Small intestine (tissue), 7 donors: ENCODE measurements around the gene YIF1A. TPM values are rescaled to one million over a fixed set of nuclear protein-coding genes. Genes with fewer than 3 reads are reported as not detected.
"Not testable (repeated sequence)": the region's sequence is repeated elsewhere in the genome, so short reads cannot be mapped to it uniquely, and the experiment has no call there.

Experiments used
- DNase-seq, 2 donors: peaks; one replicate each; pipeline versions ENCODE4 v3.0.0 to v3.0.0-alpha.2; 2013
- FAIRE-seq: peaks from 2 replicates; lab custom pipeline; 2012; peaks lifted over from hg19 to GRCh38; lab: Jason Lieb, UNC
- H3K27ac ChIP-seq, 3 donors: one replicate each; pipeline ENCODE4 v1.5.1; 2013; ENCODE audit warnings: low read length in 2 of 3, mild to moderate bottlenecking in 2 of 3, control low read depth in 1 of 3, inconsistent platforms in 1 of 3, low read depth in 1 of 3, moderate library complexity in 1 of 3
- H3K27me3 ChIP-seq, 3 donors: one replicate each; pipeline ENCODE4 v1.6.1; 2013; ENCODE audit warnings: low read length in 3 of 3, inconsistent platforms in 1 of 3; ENCODE audit not compliant: control insufficient read depth in 3 of 3, insufficient read depth in 3 of 3
- H3K36me3 ChIP-seq, 3 donors: one replicate each; pipeline ENCODE4 v1.6.1; 2013; ENCODE audit warnings: low read length in 3 of 3, inconsistent platforms in 1 of 3, low read depth in 1 of 3, mild to moderate bottlenecking in 1 of 3, moderate library complexity in 1 of 3; ENCODE audit not compliant: control insufficient read depth in 3 of 3, insufficient read depth in 2 of 3
- H3K4me1 ChIP-seq, 3 donors: one replicate each; pipeline ENCODE4 v1.6.1; 2013; ENCODE audit warnings: low read length in 2 of 3, inconsistent platforms in 1 of 3, low read depth in 1 of 3, mild to moderate bottlenecking in 1 of 3, moderate library complexity in 1 of 3; ENCODE audit not compliant: control insufficient read depth in 3 of 3, insufficient read depth in 2 of 3
- H3K4me3 ChIP-seq, 3 donors: one replicate each; pipeline ENCODE4 v1.5.1; 2013; ENCODE audit warnings: low read length in 3 of 3, control low read depth in 1 of 3, inconsistent platforms in 1 of 3, low read depth in 1 of 3, mild to moderate bottlenecking in 1 of 3, moderate library complexity in 1 of 3
- H3K9me3 ChIP-seq, 2 donors: one replicate each; pipeline ENCODE4 v1.6.1; 2013; ENCODE audit warnings: low read depth in 1 of 2, low read length in 1 of 2; ENCODE audit not compliant: control insufficient read depth in 2 of 2, insufficient read depth in 1 of 2
- WGBS, 3 donors: extraction: QIAGEN DNeasy Blood & Tissue Kit; methylation state at CpG; one replicate each; pipeline ENCODE4 v1.1.7; 2013; 5-methylcytosine and 5-hydroxymethylcytosine counted together
- polyA plus RNA-seq, 4 donors: library from polyadenylated mRNA; stranded (reverse) in 3 of 4; unstranded in 1 of 4; fragments of 200-250 nt in 3 of 4; fragments of 120-200 nt in 1 of 4; gene quantifications; one replicate each; pipeline versions ENCODE4 v1.2.1 to v1.2.3, GENCODE V29; 2013
- donor health status: healthy with polysubstance abuse.
- donor health status: control.
- donor health status: control.
- donor health status: Bipolar disorder and iron deficiency.
- donor health status: healthy.

Gene YIF1A
- polyA plus RNA-seq, 4 donors: 102 to 144 (median 135) TPM

DNA sequence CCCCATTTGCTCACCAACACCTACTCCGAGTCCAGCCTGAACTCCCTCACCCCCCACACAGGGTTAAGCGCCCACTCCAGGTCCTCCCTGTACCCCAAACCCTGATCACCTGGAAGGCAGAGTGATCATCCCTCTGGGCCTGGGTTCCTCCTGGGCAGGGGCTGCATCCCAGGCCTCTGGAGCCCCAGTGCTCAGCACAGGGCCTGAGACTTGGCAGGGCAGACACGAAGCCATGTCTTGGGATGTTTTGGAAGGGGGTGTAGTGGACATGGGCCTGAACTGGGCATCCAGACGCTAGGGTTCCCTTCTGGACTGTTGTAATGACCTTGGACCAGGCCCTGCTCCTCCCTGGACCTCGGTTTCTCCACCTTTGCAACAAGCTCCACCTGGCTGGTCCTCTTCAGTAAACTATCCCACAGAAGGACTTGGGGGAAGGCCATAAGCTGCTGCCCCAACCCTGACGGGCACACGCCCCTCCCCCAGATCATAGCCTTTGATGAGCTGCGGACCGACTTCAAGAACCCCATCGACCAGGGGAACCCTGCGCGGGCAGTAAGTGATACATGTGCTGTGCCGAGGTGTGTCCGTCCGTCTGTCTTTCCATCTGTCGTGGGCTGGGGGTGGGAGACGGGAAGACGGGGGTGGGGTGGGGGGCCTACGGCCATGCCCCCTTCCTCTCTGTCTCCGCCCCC, 7.0 kb downstream of the YIF1A start:
- peaks cover 0 to 14% (median 0%) of the 10 kb centered on the region in 3 donors for H3K27me3 ChIP-seq
- H3K4me1 ChIP-seq: peaks cover 0 to 14% (median 1%) of the 10 kb centered on the region in 3 donors
- peak overlapping the region in 1 of 3 donors; percentile 29 for H3K27ac ChIP-seq
- no peak overlapping the region for H3K4me3 ChIP-seq
- no peak for DNase-seq
- no peak for FAIRE-seq
- H3K9me3 ChIP-seq: no peaks in the 10 kb centered on the region
- WGBS, 3 donors: 14 to 25% (median 23%) methylated on average over 20 of the region's 20 CpGs
- peaks cover 0 to 50% (median 0%) of the 10 kb centered on the region in 3 donors for H3K36me3 ChIP-seq

GRCh38 chr11:66281001-66281400, 7.9 kb downstream of the YIF1A start:
- 83 to 88% (median 85%) methylated on average over 6 of the region's 6 CpGs for WGBS, 3 donors
- H3K4me1 ChIP-seq: peaks cover 0 to 10% (median 1%) of the 10 kb centered on the region in 3 donors
- no peak overlapping the region for H3K4me3 ChIP-seq
- no peaks in the 10 kb centered on the region for H3K9me3 ChIP-seq
- H3K27ac ChIP-seq: no peak overlapping the region
- H3K27me3 ChIP-seq: peaks cover 0 to 14% (median 0%) of the 10 kb centered on the region in 3 donors
- FAIRE-seq (no peak), DNase-seq (no peak)
- H3K36me3 ChIP-seq: peaks cover 3 to 50% (median 4%) of the 10 kb centered on the region in 3 donors

DNA sequence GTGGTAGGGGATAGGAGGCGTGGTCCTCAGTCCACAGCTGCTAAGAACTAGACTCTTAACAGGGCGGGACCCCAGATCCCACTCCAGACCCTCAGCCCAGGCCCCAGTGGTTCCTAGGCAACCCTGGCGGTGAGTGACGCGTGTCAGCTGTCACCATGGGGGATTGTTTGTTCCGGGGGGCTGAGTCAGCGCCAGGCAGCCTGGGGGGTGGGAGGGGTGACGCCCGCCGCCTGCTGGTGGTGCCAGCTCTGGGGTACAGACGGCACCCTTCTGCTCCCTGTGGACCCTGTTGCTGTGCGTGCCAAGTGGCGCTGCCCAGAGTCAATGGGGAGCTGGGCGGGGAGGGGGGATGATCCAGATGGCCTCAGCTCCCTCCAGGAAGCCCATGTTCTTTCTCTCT, 8.5 kb downstream of the YIF1A start:
- no peak for DNase-seq

DNA sequence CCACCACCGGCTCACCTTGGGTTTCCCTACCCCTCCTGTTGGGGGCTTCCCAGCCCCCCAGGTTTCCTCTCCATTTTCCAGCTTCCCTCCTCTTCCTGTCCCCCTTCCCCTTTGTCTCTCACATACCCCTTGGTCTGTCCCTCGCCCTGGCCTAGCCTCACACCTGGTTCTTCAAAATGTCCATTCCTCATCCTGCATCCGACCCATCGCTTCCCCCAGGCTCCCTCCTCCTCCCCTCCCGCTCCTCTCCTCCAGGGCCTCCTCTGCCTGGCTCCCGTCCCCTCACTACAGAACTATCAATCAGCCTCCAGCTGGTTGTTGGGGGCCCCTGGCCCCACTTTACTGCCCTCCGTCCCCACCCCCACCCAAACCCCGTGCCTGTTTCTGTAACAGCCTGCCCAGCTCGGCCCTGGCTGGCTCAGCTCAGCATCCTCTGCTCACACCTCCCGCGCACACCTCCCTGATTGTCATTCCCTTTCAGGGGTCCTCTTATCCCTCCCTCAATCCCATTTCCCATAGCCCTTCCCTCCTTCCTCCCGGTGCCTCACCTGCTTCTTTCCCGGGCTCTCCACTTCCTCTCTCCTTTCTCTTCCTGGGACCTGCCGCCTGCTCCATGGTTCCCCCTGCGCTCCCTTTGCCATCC, 9.7 kb downstream of the YIF1A start:
- Histone ChIP-seq H3K4me3 (peak overlapping the region in 1 of 3 donors; percentile 8), H3K27ac (peak overlapping the region in 1 of 3 donors; percentile 37), H3K9me3 (no peaks in the 10 kb centered on the region), H3K36me3 (peaks cover 6 to 50% (median 13%) of the 10 kb centered on the region in 3 donors), H3K4me1 (peaks cover 0 to 10% (median 1%) of the 10 kb centered on the region in 3 donors), H3K27me3 (peaks cover 0 to 14% (median 0%) of the 10 kb centered on the region in 3 donors)
- WGBS, 3 donors: 70% methylated on average over 15 of the region's 15 CpGs
- no peak for DNase-seq
- no peak for FAIRE-seq

More for the DNA sequence above, 8.5 kb downstream of the YIF1A start:
- H3K27me3 ChIP-seq: peaks cover 0 to 14% (median 0%) of the 10 kb centered on the region in 3 donors
- H3K4me1 ChIP-seq: peaks cover 0 to 10% (median 1%) of the 10 kb centered on the region in 3 donors
- H3K4me3 ChIP-seq: no peak overlapping the region
- no peaks in the 10 kb centered on the region for H3K9me3 ChIP-seq
- H3K27ac ChIP-seq: no peak overlapping the region
- peaks cover 3 to 50% (median 9%) of the 10 kb centered on the region in 3 donors for H3K36me3 ChIP-seq
- FAIRE-seq: no peak
- WGBS, 3 donors: 77 to 84% (median 83%) methylated on average over 8 to 14 of the region's 14 CpGs

- peak overlapping the region in 1 of 3 donors; percentile 37 for H3K27ac ChIP-seq
- DNase-seq: no peak
- FAIRE-seq: no peak
- WGBS, 3 donors: 2 to 5% (median 2%) methylated on average over 27 to 45 of the region's 45 CpGs
- peaks cover 0 to 10% (median 1%) of the 10 kb centered on the region in 3 donors for H3K4me1 ChIP-seq
- peak overlapping the region; percentile 8 to 49 (median 21) for H3K4me3 ChIP-seq
- H3K36me3 ChIP-seq: peaks cover 9 to 50% (median 15%) of the 10 kb centered on the region in 3 donors
- peaks cover 0 to 14% (median 0%) of the 10 kb centered on the region in 3 donors for H3K27me3 ChIP-seq
- H3K9me3 ChIP-seq: no peaks in the 10 kb centered on the region
Measured at GRCh38 chr11:66278363-66279091, 10.4 kb downstream of the YIF1A start.

DNA sequence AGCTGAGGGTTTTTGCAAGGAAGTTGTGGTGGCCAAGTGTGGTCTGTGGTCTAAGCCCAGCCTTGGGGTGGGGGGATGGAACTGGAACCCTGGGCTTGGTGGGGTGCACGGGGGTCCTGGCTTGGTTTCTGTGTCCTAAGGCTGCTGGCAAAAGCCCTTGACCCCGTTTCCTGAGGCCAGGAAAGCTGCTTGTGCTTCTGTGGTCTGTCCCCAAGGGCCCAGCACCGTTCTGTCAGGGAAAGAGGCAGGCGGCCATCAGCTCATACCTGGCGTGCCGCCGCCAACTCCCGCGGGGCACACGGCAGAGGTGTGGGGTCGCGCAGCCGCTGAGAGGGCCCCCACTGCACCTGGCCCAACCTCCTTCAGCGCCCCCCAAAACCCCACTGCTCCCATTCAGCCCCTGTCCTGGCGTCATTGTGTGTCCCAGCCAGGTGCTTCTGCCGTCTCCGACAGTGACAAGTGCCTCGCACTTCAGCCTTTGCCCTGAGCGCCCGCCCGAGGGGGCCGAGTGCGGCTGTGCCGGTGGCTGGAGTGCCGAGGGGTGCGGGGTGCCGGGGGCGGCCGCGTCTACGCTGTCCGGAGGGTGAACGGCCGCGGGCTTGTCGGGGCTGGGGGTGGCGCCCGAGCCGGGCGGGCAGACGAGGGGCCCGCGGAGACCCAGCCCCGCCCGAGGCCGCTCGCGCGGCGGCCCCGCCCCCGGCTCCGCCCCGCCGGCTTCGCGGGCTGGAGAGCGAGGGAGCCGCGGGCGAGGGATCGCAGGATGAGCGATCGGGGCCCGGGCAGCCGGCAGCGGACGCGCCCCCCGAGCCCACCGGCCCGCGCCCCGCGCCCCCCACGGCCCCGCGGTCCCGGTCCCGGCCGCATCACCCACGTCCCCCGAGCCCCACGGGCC, 11.2 kb downstream of the YIF1A start, which contains the start of gene CNIH2:
CNIH2 (plus strand) TSS at position 705 of the 892 bp plus-strand sequence. CDS start 282 bp downstream, outside the sequence.
- H3K36me3 ChIP-seq: peaks cover 9 to 50% (median 22%) of the 10 kb centered on the region in 3 donors
- 3 to 9% (median 4%) methylated on average over 37 to 84 of the region's 84 CpGs for WGBS, 3 donors
- FAIRE-seq: no peak
- H3K27ac ChIP-seq: peak within 1 kb of the TSS; percentile 36 to 80 (median 72)
- peak within 1 kb of the TSS; percentile 8 to 49 (median 21) for H3K4me3 ChIP-seq
- peaks cover 0 to 14% (median 0%) of the 10 kb centered on the region in 3 donors for H3K27me3 ChIP-seq
- DNase-seq: peak; percentile 74 to 85
- no peaks in the 10 kb centered on the region for H3K9me3 ChIP-seq
- peaks cover 0 to 8% (median 1%) of the 10 kb centered on the region in 3 donors for H3K4me1 ChIP-seq

DNA sequence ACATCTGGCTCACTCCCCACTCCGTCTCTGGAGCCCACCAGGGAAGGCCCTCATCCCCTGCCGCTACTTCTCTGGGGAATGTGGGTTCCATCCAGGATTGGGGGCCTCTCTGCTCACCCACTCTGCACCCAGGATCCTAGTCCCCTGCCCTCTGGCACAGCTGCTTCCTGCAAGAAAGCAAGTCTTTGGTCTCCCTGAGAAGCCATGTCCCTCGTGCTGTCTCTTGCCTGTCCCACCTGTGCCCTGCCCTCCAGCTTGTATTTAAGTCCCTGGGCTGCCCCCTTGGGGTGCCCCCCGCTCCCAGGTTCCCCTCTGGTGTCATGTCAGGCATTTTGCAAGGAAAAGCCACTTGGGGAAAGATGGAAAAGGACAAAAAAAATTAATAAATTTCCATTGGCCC, 11.9 kb downstream of the YIF1A start:
- FAIRE-seq, H3K4me1 ChIP-seq, H3K4me3 ChIP-seq, DNase-seq, H3K9me3 ChIP-seq: not testable (repeated sequence)
- Histone ChIP-seq H3K27me3 (peaks cover 0 to 14% (median 0%) of the 10 kb centered on the region in 3 donors), H3K36me3 (peaks cover 11 to 54% (median 26%) of the 10 kb centered on the region in 3 donors), H3K27ac (peak overlapping the region; percentile 36 to 80 (median 72))
- WGBS, 3 donors: 76 to 80% (median 79%) methylated on average over 4 of the region's 4 CpGs
